A549 (cell line): ENCODE results near the gene PLEKHA6. TPM values are rescaled to one million over a fixed set of nuclear protein-coding genes. Genes with fewer than 3 reads are reported as not detected.

Experiments
- ATAC-seq, 2 experiments: fragments of 200-7000 bp in 1 of 2; fragments of >200 bp in 1 of 2; cut with Nextera tagmentation in 1 of 2; cut with Tn5 transposase in 1 of 2; 3 replicates each; pipeline versions ENCODE4 v1.8.0 to v1.9.1; 2018 to 2020; ENCODE audit warnings: mild to moderate bottlenecking in 1 of 2, moderate library complexity in 1 of 2
- CTCF ChIA-PET: fragments of 300-600 bp; sonication (Branson Sonifier 250); formaldehyde crosslinking; extraction: SDS; loops from one replicate; lab custom pipeline; 2021; ENCODE audit warnings: antibody characterized with exemption, inconsistent platforms; lab: Yijun Ruan, JAX
- POLR2A ChIA-PET: fragments of 350-600 bp; formaldehyde crosslinking; extraction: SDS; loops from one replicate; lab custom pipeline; 2021; ENCODE audit warnings: antibody characterized with exemption, inconsistent platforms; lab: Yijun Ruan, JAX
- DNase-seq, 2 experiments: peaks; one replicate each; pipeline versions ENCODE4 v3.0.0 to v3.0.0-alpha.2; 2011 to 2016; ENCODE audit warnings: low read depth in 1 of 2, low spot score in 1 of 2
- FAIRE-seq: peaks from 2 replicates; lab custom pipeline; 2011; peaks lifted over from hg19 to GRCh38; lab: Jason Lieb, UNC
- H3K27ac ChIP-seq, 2 experiments: fragments of >200 bp; sonication (Bioruptor Twin); formaldehyde crosslinking; 3 replicates each; pipeline ENCODE4 v1.5.1; 2016 to 2017
- H3K4me1 ChIP-seq: fragments of >200 bp; sonication (Bioruptor Twin); formaldehyde crosslinking; 3 replicates; pipeline ENCODE4 v1.6.1; 2016
- H3K4me2 ChIP-seq: fragments of >200 bp; sonication (Bioruptor Twin); formaldehyde crosslinking; 3 replicates; pipeline ENCODE4 v1.6.1; 2016
- H3K4me3 ChIP-seq: fragments of >200 bp; sonication (Bioruptor Twin); formaldehyde crosslinking; 3 replicates; pipeline ENCODE4 v1.5.1; 2016
- H3K9me3 ChIP-seq: fragments of >200 bp; sonication (Bioruptor Twin); formaldehyde crosslinking; 3 replicates; pipeline ENCODE4 v1.6.1; 2016
- CBX8 ChIP-seq: fragments of 200-600 bp; sonication (generic); IDR thresholded peaks from 2 replicates; pipeline ENCODE4 v1.6.1; 2016
- CEBPB ChIP-seq, 2 experiments: fragments of >200 bp in 1 of 2; sonication (Bioruptor Twin) in 1 of 2; formaldehyde crosslinking in 1 of 2; IDR thresholded peaks; 2 replicates each; pipeline ENCODE4 v1.6.1; 2012 to 2016
- EHF ChIP-seq: fragments of 250-450 bp; sonication (Bioruptor Pico); IDR thresholded peaks from 2 replicates; pipeline ENCODE4 v1.5.0; 2020; ENCODE audit warnings: mild to moderate bottlenecking
- FOSB ChIP-seq: fragments of 250-450 bp; sonication (Bioruptor Pico); IDR thresholded peaks from 2 replicates; pipeline ENCODE4 v1.5.0; 2020; ENCODE audit warnings: mild to moderate bottlenecking, moderate library complexity
- HDAC2 ChIP-seq: fragments of 200-600 bp; sonication (generic); IDR thresholded peaks from 2 replicates; pipeline ENCODE4 v1.6.1; 2016
- HOXA7 ChIP-seq: fragments of 250-450 bp; sonication (Bioruptor Pico); IDR thresholded peaks from 2 replicates; pipeline ENCODE4 v1.5.0; 2020; ENCODE audit warnings: mild to moderate bottlenecking, moderate library complexity
- JUN ChIP-seq, 2 experiments: fragments of >200 bp; sonication (Bioruptor Twin); formaldehyde crosslinking; IDR thresholded peaks; 2 replicates in 1 of 2; 3 replicates in 1 of 2; pipeline ENCODE4 v1.6.1; 2016 to 2017
- KDM5A ChIP-seq: fragments of 200-600 bp; sonication (generic); IDR thresholded peaks from 2 replicates; pipeline ENCODE4 v1.6.1; 2016; ENCODE audit warnings: antibody characterized with exemption, mild to moderate bottlenecking
- MAFK ChIP-seq: fragments of 450-650 bp; IDR thresholded peaks from 2 replicates; pipeline ENCODE4 v1.6.1; 2014; ENCODE audit not compliant: partially characterized antibody
- MAZ ChIP-seq: fragments of 150-350 bp; IDR thresholded peaks from 2 replicates; pipeline ENCODE4 v1.6.1; 2014; ENCODE audit warnings: antibody characterized with exemption, low read depth, low read length, borderline replicate concordance
- NFE2L2 ChIP-seq: fragments of 150-350 bp; conservative IDR thresholded peaks from 2 replicates; pipeline ENCODE4 v1.6.1; 2014; ENCODE audit warnings: low read length
- NR3C1 ChIP-seq: fragments of >200 bp; sonication (Bioruptor Twin); formaldehyde crosslinking; IDR thresholded peaks from 3 replicates; pipeline ENCODE4 v1.6.1; 2017
- POLR2A ChIP-seq: IDR thresholded peaks from 2 replicates; pipeline ENCODE4 v1.6.1; 2012; ENCODE audit warnings: mild to moderate bottlenecking, low read length
- RNF2 ChIP-seq: fragments of 200-600 bp; sonication (generic); IDR thresholded peaks from 2 replicates; pipeline ENCODE4 v1.6.1; 2016; ENCODE audit warnings: low read depth, mild to moderate bottlenecking, antibody characterized with exemption, moderate library complexity, borderline replicate concordance
- SMC3 ChIP-seq: fragments of >200 bp; sonication (Bioruptor Twin); formaldehyde crosslinking; IDR thresholded peaks from 3 replicates; pipeline ENCODE4 v1.6.1; 2018; ENCODE audit warnings: inconsistent platforms
- SREBF2 ChIP-seq: fragments of 450-650 bp; IDR thresholded peaks from 2 replicates; pipeline ENCODE4 v1.6.1; 2014; ENCODE audit warnings: mild to moderate bottlenecking, moderate library complexity
- TFCP2L1 ChIP-seq: fragments of 250-450 bp; sonication (Bioruptor Pico); IDR thresholded peaks from 2 replicates; pipeline ENCODE4 v1.5.0; 2021; ENCODE audit warnings: mild to moderate bottlenecking
- ZC3H11A ChIP-seq: fragments of 450-650 bp; IDR thresholded peaks from 2 replicates; pipeline ENCODE4 v1.6.1; 2014; ENCODE audit warnings: antibody characterized with exemption, mild to moderate bottlenecking
- ZNF302 ChIP-seq: fragments of 250-450 bp; sonication (Bioruptor Pico); IDR thresholded peaks from 2 replicates; pipeline ENCODE4 v1.9.0; 2021; ENCODE audit warnings: inconsistent platforms, mild to moderate bottlenecking, moderate library complexity
- WGBS: methylation state at CpG from one replicate; pipeline ENCODE4 v1.1.6; 2017; ENCODE audit errors: missing lambda C conversion rate; 5-methylcytosine and 5-hydroxymethylcytosine counted together
- polyA plus RNA-seq, 4 experiments: library from polyadenylated mRNA; depleted of rRNA in 3 of 4; stranded (reverse); fragments of >200 nt; fragmentation: RNase III in 1 of 4; extraction: RNeasy Plus Mini Kit Qiagen cat#74134 plus additional on column Dnase treatment in 1 of 4; gene quantifications; 2 replicates in 3 of 4; 3 replicates in 1 of 4; pipeline ENCODE4 v1.2.3, GENCODE V29; 2011 to 2017
- TF ChIP-seq, protein P1 (sequence below): fragments of >200 bp; sonication (Bioruptor Twin); formaldehyde crosslinking; IDR thresholded peaks from 3 replicates; pipeline ENCODE4 v1.5.1; 2016
- TF ChIP-seq, protein P2 (sequence below): fragments of 250-450 bp; sonication (Bioruptor Pico); IDR thresholded peaks from 2 replicates; pipeline ENCODE4 v1.5.0; 2020; ENCODE audit warnings: low read depth, mild to moderate bottlenecking, moderate library complexity
- TF ChIP-seq, protein P3 (sequence below): IDR thresholded peaks from 2 replicates; pipeline ENCODE4 v1.6.1; 2012
- TF ChIP-seq, protein P4 (sequence below): IDR thresholded peaks from 2 replicates; pipeline ENCODE4 v1.6.1; 2012
- TF ChIP-seq, protein P5 (sequence below): fragments of >200 bp; sonication (Bioruptor Twin); formaldehyde crosslinking; IDR thresholded peaks from 3 replicates; pipeline ENCODE4 v1.6.1; 2016

The PLEKHA6 gene
- polyA plus RNA-seq, 2 of the 4 experiments (the other 2 are of a cell fraction) = 13.0 to 26.2 TPM

DNA sequence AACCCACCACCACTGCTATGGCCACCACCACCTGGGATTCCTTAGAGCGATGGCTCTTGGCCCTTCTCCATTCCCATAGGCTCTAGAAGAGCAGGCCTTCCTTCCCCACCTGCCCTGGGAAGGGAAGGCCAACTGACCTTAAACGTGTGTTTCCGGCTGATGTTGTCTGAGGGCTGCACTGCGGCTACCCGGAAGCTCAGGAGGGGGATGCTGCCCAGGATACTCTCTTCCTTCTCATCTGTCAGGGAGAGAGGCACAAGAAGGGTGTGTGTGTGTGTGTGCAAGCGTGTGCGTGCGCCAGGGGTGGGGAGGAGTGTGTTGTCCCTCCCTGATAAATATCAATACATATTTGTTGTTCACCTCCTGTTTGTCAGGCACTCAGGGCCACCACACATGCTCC, 94.9 kb downstream of the PLEKHA6 start:
- no peak for FAIRE-seq
- no peaks in the 10 kb centered on the region for H3K9me3 ChIP-seq
- peaks cover 39% of the 10 kb centered on the region for H3K4me1 ChIP-seq
- no peak overlapping the region for H3K4me3 ChIP-seq
- POLR2A ChIA-PET = no interaction called here
- TF ChIP-seq KDM5A (no peak), NR3C1 (no peak), POLR2A (no peak), MAFK (no peak), CEBPB (IDR thresholded peaks at IDR 0.05) (no peak), JUN (IDR thresholded peaks at IDR 0.05) (no peak), EHF (CRISPR knock-in tag) (no peak), TFCP2L1 (CRISPR knock-in tag) (no peak), RNF2 (no peak), MAZ (no peak), ZC3H11A (no peak), SMC3 (no peak)
- TF ChIP-seq, protein P1, sequence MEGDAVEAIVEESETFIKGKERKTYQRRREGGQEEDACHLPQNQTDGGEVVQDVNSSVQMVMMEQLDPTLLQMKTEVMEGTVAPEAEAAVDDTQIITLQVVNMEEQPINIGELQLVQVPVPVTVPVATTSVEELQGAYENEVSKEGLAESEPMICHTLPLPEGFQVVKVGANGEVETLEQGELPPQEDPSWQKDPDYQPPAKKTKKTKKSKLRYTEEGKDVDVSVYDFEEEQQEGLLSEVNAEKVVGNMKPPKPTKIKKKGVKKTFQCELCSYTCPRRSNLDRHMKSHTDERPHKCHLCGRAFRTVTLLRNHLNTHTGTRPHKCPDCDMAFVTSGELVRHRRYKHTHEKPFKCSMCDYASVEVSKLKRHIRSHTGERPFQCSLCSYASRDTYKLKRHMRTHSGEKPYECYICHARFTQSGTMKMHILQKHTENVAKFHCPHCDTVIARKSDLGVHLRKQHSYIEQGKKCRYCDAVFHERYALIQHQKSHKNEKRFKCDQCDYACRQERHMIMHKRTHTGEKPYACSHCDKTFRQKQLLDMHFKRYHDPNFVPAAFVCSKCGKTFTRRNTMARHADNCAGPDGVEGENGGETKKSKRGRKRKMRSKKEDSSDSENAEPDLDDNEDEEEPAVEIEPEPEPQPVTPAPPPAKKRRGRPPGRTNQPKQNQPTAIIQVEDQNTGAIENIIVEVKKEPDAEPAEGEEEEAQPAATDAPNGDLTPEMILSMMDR = no peak
- TF ChIP-seq, protein P2, sequence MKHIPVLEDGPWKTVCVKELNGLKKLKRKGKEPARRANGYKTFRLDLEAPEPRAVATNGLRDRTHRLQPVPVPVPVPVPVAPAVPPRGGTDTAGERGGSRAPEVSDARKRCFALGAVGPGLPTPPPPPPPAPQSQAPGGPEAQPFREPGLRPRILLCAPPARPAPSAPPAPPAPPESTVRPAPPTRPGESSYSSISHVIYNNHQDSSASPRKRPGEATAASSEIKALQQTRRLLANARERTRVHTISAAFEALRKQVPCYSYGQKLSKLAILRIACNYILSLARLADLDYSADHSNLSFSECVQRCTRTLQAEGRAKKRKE (CRISPR knock-in tag) = no peak
- TF ChIP-seq, protein P3, sequence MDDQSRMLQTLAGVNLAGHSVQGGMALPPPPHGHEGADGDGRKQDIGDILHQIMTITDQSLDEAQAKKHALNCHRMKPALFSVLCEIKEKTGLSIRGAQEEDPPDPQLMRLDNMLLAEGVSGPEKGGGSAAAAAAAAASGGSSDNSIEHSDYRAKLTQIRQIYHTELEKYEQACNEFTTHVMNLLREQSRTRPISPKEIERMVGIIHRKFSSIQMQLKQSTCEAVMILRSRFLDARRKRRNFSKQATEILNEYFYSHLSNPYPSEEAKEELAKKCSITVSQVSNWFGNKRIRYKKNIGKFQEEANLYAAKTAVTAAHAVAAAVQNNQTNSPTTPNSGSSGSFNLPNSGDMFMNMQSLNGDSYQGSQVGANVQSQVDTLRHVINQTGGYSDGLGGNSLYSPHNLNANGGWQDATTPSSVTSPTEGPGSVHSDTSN = no peak
- TF ChIP-seq, protein P4, sequence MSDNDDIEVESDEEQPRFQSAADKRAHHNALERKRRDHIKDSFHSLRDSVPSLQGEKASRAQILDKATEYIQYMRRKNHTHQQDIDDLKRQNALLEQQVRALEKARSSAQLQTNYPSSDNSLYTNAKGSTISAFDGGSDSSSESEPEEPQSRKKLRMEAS = no peak
- TF ChIP-seq, all 56 proteins: peak for 0
- ATAC-seq (no peak), DNase-seq (no peak)
- H3K27ac ChIP-seq = no peak overlapping the region; a peak in 1 of 6 replicates
- H3K4me2 ChIP-seq = no peak overlapping the region
- CTCF ChIA-PET = interaction anchor here (1.2 to 39.0 kb wide), 7 partner anchors 10 to 238 kb away, joined by 3 to 840 read pairs (median 8); partner anchors contain the start of gene PLEKHA6
- 86% methylated on average over 8 of the region's 8 CpGs for WGBS

DNA sequence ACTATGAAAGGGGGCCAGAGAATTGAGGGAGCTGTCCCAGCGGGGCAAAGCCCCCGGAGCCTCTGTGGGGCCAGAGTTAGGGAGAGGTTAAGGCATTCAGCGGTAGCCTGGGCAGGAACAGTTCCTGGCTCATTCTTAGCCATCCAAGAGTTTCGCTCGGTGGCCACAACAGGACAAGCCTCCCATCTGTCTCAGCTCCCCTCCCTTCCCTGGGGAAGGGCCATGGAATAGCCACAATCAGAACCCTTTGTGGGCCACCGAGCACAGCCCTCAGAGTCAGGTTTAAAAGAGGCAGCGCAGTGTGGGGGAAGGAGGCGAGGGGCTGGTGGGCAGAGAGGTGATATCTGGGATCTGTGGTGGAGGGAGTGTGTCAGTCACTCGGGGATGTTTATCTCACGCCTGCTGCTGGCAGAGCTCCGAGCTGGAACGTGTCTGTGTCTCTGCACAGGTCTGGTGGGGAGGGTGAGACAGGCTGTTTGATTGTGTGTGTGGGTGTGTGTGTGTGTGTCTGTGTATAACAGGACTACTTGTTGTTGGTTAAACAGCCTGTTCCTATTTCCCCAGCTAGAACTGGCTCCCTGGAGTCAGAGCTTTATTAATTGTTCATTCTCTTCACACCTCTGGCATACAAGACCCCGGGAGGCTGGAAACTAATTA, 96.3 kb downstream of the PLEKHA6 start:
- ATAC-seq = no peak
- Histone ChIP-seq H3K4me2 (no peak overlapping the region), H3K27ac (no peak overlapping the region), H3K4me1 (peaks cover 43% of the 10 kb centered on the region), H3K9me3 (no peaks in the 10 kb centered on the region), H3K4me3 (no peak overlapping the region)
- POLR2A ChIA-PET = no interaction called here
- FAIRE-seq = no peak
- TF ChIP-seq SREBF2 (no peak), HOXA7 (CRISPR knock-in tag) (no peak), CBX8 (no peak), NR3C1 (no peak), NFE2L2 (no peak), FOSB (CRISPR knock-in tag) (no peak), HDAC2 (no peak), ZNF302 (CRISPR knock-in tag) (no peak)
- TF ChIP-seq, protein P5, sequence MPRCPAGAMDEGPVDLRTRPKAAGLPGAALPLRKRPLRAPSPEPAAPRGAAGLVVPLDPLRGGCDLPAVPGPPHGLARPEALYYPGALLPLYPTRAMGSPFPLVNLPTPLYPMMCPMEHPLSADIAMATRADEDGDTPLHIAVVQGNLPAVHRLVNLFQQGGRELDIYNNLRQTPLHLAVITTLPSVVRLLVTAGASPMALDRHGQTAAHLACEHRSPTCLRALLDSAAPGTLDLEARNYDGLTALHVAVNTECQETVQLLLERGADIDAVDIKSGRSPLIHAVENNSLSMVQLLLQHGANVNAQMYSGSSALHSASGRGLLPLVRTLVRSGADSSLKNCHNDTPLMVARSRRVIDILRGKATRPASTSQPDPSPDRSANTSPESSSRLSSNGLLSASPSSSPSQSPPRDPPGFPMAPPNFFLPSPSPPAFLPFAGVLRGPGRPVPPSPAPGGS = no peak
- 86% methylated on average over 13 of the region's 13 CpGs for WGBS
- CTCF ChIA-PET = interaction anchor here (0.6 to 39.0 kb wide), 10 partner anchors 8 to 168 kb away, joined by 3 to 840 read pairs (median 6); partner anchors contain the start of genes GOLT1A and PLEKHA6
- DNase-seq = no peak
